Endothelial cell of hepatic sinusoid (primary cell): ENCODE measurements around the gene RXFP3.
"Not testable (repeated sequence)": the region's sequence is repeated elsewhere in the genome, so short reads cannot be mapped to it uniquely, and the experiment has no call there.

Experiments used
- in situ Hi-C: cut with HindIII; loops from 2 replicates; pipeline ENCODE4 v1.10.0; 2017; ENCODE audit warnings: low sequenced_read_pairs

The RXFP3 gene

GRCh38 chr5:33936381-33937016 is at the start of gene RXFP3:
Gene RXFP3, plus strand, starts transcription at chr5:33936386. Its CDS starts 355 bp downstream, at chr5:33936741.
- in situ Hi-C loops: no loop called here

DNA sequence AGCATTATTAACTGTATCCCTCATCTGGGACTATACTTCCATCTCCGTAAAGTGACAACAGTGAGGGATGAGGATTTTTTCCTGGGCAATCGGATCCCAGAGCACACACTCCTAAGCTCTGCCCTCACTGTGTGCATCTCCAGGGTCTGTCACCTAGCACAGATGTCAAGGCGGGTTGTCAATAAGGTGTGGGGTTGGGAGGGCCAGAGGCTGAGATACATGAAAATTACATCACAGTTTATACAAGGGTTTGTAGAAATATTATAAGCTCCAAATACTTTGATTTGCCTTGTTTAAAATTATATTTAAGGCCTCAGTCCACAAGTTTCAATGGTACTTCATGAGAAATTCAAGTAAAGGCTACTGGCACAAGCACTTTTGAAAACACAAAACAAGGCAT is 48.9 kb upstream of the RXFP3 start:
- in situ Hi-C loops: no loop called here

GRCh38 chr5:33888587-33888986 is 47.6 kb upstream of the RXFP3 start:
- in situ Hi-C loops: no loop called here

DNA sequence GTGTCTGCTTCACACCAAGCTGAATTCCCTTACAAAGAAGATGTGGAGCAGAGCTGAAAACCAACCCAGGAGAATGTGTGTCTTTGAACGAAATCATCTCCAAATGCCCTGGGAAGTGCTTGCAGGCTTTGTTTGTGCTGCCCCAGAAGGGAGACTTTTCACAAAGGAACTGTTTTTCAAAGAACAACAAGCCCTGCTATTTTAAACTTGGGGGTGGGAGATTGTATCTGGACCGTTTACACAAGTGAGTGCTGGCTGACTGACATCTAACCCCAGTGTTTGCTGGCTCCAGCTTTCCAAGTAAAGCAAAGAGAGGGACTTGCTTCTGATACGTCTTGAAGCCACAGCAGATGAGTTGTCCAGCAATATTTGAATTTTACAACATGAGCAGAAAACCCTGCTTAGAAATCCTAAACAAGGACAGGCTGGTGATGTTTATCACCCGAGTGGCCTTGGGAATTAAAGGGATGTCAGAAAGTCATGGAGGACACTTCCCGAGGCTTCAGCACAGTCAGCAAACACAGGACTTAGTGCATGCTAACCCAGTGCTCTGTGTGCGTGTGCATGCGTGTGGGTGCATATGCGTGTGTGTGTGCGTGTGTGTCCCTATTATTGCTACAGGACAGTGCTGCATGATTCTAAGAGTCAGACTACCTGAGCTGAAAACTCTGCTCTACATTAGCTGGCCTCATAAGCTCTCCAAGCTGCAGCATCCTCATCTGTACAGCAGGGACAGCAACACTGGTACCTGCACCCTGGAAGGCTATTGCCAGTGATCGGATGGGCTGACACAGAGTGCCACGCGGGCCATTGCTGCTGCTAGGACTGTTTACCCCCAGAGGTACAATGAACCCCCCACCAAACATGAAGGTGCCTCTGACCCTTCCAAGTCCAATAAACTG is 45.8 kb upstream of the RXFP3 start:
- in situ Hi-C loops: loop anchor here (5.0 kb wide), 1 partner anchor 63 kb away; no protein-coding TSS in a partner anchor

- in situ Hi-C loops: loop anchor here (5.0 kb wide), 1 partner anchor 64 kb away; no protein-coding TSS in a partner anchor
These were observed 44.8 kb upstream of the RXFP3 start for GRCh38 chr5:33891446-33891787.

GRCh38 chr5:33891788-33892619 is 44.2 kb upstream of the RXFP3 start, which contains the start of gene ADAMTS12:
Gene ADAMTS12, minus strand, starts transcription at chr5:33891990. Its CDS starts 134 bp downstream, at chr5:33891856.
- in situ Hi-C loops: loop anchor here (5.0 kb wide), 1 partner anchor 65 kb away; no protein-coding TSS in a partner anchor

DNA sequence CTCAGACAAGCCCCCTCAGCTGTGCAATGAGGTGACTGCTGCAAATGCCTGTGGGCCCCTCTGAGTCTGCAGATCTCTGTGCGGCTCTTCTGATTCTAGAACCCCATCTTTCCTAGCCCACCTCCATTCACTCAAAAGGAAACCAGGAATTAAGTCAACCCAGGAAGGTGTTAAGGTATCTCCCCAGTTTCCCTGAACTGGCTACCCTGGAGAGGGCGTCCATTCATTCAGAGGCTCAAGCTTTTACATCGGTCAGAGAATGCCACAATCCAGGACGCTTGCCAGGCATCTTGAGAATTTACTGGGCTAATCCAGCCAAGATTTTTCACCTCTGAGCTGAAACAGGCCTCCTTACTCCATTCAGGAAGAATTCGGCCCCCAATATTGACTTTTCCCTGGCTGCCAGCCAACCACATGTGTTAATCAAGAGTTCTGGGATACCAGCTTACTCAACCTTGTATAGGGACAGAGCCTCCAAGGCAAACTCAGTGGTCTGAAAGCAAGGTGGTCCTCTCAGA is 43.5 kb upstream of the RXFP3 start:
- in situ Hi-C loops: loop anchor here (5.0 kb wide), 1 partner anchor 65 kb away; no protein-coding TSS in a partner anchor

DNA sequence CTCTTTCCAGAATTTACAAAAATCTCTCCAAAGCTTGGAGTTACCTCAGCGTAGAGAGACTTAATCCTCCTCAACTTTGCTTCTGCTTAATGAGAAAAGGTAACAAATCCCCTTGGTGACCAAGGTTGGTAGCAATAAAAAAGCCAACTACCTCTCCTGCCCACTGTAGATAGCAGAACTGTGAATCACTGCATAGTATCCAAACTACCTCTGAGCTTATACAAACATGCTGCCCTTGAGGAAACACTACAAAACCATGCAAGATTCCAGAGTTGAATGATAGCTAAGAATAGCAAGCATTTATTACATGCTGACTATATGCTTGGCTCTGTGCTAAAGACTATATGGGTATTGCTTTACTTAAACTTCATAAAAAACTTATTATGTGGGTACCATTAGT is 41.6 kb upstream of the RXFP3 start:
- in situ Hi-C loops: loop anchor here (5.0 kb wide), 1 partner anchor 67 kb away; no protein-coding TSS in a partner anchor

GRCh38 chr5:33901156-33901555 is 35.0 kb upstream of the RXFP3 start:
- in situ Hi-C loops: no loop called here

DNA sequence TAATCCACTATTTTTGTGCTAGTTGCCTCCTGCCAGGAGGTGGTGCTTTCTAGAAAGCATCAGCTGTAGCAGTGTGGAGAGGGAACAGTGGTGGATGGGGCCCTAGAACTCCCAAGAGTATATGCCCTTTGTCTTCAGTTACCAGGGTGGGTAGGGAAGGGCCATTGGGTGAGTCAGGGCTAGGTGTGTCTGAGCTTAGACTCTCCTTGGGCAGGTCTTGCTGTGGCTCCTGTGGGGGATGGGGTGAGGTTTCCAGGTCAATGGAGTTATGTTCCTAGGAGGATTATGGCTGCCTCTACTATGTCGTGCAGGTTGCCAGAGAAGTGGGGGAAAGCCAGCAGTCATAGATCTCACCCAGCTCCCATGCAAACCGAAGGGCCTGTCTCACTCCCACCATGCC is 33.1 kb upstream of the RXFP3 start:
- in situ Hi-C loops: no loop called here

DNA sequence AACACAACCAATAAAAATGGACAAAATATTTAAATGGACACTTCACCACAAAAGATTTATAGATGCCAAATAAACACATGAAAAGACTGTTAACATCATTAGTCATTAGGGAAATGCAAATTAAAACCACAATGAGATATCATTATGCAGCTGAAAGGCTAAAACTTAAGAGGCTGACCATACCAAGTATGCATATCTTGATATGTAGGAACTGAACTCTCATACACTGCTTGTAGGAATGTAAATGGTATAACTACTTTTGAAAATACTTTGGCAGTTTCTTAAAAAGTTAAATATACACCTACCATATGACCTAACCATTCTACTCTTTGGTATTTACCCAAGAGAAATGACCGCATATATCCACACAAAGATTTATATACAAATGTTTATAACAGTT is 30.8 kb upstream of the RXFP3 start:
- in situ Hi-C loops: no loop called here

GRCh38 chr5:33906248-33906647 is 29.9 kb upstream of the RXFP3 start:
- in situ Hi-C loops: not testable (repeated sequence)

DNA sequence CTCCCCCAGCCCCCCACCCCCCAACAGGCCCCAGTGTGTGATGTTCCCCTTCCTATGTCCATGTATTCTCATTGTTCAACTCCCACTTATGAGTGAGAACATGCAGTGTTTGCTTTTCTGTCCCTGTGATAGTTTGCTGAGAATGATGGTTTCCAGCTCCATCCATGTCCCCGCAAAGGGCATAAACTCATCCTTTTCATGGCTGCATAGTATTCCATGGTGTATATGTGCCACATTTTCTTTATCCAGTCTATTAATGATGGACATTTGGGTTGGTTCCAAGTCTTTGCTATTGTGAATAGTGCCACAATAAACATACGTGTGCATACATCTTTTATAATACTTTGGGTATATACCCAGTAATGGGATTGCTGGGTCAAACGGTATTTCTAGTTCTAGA is 21.3 kb upstream of the RXFP3 start:
- in situ Hi-C loops: not testable (repeated sequence)

DNA sequence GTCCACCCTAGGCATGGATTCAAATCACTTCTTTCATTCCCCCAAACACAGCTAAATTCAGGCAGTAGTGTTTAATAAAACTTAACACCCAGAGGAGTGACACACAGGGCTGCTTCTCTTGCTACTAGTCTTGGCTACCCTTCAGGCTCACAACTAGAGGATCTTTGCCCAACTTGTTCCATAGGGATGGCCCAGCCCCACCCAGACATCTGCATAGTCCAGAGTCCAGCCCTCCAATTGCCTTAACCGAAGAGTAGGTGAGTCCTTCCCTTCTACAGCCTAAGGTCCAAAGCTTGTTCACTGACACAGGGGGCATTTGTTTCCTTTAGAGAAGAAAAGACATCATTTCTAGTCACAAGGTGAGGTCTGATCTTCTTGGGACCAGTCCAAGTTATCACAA is 15.2 kb upstream of the RXFP3 start:
- in situ Hi-C loops: loop anchor here (5.0 kb wide), 1 partner anchor 79 kb away; no protein-coding TSS in a partner anchor

DNA sequence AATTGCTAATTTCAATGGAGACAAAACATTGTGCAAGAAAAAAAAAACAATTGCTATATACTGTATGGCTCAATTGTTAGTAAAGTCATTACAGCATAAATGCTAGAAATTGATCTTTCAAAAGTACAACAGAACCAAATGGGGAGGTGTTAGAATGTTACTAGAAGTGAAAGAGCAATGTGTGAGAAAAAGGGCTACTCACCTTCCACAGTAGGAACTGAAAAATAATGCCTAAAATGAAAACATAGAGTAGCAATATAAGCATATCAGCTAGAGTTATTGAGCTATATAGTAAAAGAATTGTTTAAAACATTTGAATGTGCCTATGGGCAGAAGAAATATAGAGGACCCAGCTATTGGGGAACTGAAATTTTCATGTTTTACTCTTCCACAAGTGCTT is 10.9 kb upstream of the RXFP3 start:
- in situ Hi-C loops: no loop called here

- in situ Hi-C loops: no loop called here
These were observed 8.5 kb upstream of the RXFP3 start for GRCh38 chr5:33927685-33928084.

GRCh38 chr5:33928283-33928682 is 7.9 kb upstream of the RXFP3 start:
- in situ Hi-C loops: no loop called here

DNA sequence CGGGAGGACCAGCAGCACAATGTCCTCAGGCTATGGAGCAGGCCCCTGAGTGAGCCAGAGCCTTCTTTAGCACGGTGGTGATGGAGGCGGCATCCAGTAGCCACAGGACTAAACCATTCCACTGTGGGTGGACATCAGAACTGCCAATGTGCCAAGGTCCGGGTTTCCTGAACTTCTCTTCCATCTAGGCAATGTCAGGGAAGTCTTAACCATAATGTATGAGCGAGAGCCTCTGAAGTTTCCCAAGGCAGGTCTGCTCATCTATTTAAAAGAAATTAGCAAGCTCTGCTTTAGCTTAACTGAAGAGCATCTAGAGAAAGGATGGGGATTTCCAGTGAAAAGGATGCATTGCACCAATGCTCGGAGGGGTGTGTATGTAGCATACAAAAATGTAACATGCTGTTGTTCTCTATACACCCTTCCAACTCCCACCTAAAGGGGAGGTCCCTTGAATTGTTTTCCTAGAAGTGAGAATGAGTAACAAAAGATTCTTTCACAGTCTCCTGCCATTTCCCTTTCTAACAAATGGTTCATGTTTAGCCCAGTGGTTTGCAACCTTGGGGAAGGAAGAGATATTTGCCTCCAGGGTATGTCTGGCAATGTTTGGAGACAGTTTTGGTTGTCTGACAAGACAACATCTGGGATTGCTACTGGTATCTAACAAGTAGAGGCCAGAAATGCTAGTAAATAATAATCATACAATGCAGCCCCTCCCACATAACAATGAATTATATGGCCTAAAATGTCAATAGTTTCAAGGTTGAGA is 6.1 kb upstream of the RXFP3 start:
- in situ Hi-C loops: no loop called here

GRCh38 chr5:33931136-33931535 is 5.0 kb upstream of the RXFP3 start:
- in situ Hi-C loops: no loop called here

DNA sequence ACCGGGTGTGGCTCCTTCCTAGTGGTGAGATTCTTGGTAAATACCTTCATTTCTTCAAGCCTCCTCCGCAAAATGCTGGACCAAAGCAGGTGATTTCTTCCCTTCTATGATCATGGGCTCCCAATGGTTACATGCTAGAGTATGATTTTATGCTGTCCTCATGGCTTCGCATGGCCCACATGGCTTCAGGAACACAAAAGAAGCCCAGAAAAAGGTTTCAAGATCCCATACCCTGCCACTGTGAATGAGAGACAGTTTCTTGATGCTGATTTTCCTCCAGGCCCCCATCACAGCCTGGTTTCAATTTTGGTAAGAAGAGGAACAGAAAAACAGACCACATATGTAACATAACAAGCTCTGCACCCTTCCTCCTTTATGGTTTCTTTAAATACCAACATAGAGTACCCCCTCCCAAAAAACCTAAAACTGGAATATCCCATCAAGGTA is 2.4 kb upstream of the RXFP3 start:
- in situ Hi-C loops: no loop called here
